Natural killer cell treated with Interleukin-12 subunit alpha and Interleukin-12 subunit beta and Interleukin-15 and Interleukin-18, amount 100 ng/mL, for 72 hours (primary cell): ENCODE results near the gene INTS11. TPM values are rescaled to one million over a fixed set of nuclear protein-coding genes. Genes with fewer than 3 reads are reported as not detected.
A peak's percentile ranks its signal among the peaks of the same experiment; 100 is the strongest.

Experiments
- ATAC-seq, 2 donors: fragments of 150-1000 bp; cut with Tn5 transposase in 1 of 2; sonication (Bioruptor Pico), chemical (Tn5 transposase) in 1 of 2; 2 replicates each; pipeline ENCODE4 v1.10.0; 2021
- DNase-seq: peaks from one replicate; pipeline ENCODE4 v3.0.0; 2022; ENCODE audit warnings: low spot score
- H3K27ac Mint-ChIP-seq, 2 donors: 1 replicate in 1 of 2; 2 replicates in 1 of 2; pipeline ENCODE4 v1.8.0; 2022; ENCODE audit warnings: mixed read lengths in 2 of 2, mild to moderate bottlenecking in 1 of 2, moderate library complexity in 1 of 2
- H3K27me3 Mint-ChIP-seq, 2 donors: 1 replicate in 1 of 2; 2 replicates in 1 of 2; pipeline ENCODE4 v1.8.0; 2022; ENCODE audit warnings: mixed read lengths in 2 of 2
- H3K36me3 Mint-ChIP-seq: one replicate; pipeline ENCODE4 v1.8.0; 2022; ENCODE audit warnings: mixed read lengths
- H3K4me1 Mint-ChIP-seq, 2 donors: 1 replicate in 1 of 2; 2 replicates in 1 of 2; pipeline ENCODE4 v1.8.0; 2022; ENCODE audit warnings: low read depth in 2 of 2, mixed read lengths in 2 of 2, mild to moderate bottlenecking in 1 of 2
- H3K4me3 Mint-ChIP-seq: one replicate; pipeline ENCODE4 v1.8.0; 2022; ENCODE audit warnings: mixed read lengths
- H3K9me3 Mint-ChIP-seq: 2 replicates; pipeline ENCODE4 v1.8.0; 2022; ENCODE audit warnings: mixed read lengths
- total RNA-seq, 2 donors: library from RNA; stranded (reverse); gene quantifications; one replicate each; pipeline ENCODE4 v1.2.3, GENCODE V29; 2022

Gene INTS11
- total RNA-seq, 2 donors from 2014 or later: 122 to 204 TPM

DNA sequence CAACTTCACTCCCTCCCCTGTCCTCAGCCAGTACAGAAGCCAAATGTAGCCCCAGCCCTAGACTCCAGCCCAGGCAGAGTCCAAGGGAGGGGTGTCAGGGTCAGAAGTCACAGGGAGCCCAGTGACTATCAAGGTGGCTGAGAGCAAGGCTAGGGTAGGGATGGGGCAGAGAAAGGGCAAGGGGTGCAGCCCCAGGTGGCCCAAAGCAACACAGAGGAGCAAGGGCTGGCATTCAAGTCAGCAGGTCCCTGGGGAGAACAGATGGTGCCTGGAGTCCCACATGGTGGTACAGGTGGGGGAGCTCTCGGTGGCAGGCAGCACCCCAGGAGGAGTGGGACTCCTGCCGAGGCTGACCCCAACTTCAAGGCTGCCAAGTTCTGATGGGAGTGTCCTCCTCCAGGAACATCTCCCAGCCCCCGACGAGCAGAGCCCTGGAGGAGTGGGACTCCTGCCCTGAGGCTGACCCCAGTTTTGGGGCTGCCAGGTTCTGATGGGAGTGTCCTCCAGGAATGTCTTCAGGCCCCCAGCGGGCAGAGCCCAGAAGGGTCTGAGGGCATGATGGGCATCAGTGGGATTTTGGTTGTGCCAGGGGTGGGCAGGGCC lies 28.4 kb upstream of the INTS11 start:
- DNase-seq: no peak
- ATAC-seq: no peak
- H3K36me3 Mint-ChIP-seq: no peaks in the 10 kb centered on the region
- H3K4me1 Mint-ChIP-seq: peaks cover 0 to 7% of the 10 kb centered on the region in 2 donors
- no peak overlapping the region for H3K27ac Mint-ChIP-seq
- H3K4me3 Mint-ChIP-seq: no peak overlapping the region
- H3K9me3 Mint-ChIP-seq: no peaks in the 10 kb centered on the region
- H3K27me3 Mint-ChIP-seq: peaks cover 0 to 8% of the 10 kb centered on the region in 2 donors

DNA sequence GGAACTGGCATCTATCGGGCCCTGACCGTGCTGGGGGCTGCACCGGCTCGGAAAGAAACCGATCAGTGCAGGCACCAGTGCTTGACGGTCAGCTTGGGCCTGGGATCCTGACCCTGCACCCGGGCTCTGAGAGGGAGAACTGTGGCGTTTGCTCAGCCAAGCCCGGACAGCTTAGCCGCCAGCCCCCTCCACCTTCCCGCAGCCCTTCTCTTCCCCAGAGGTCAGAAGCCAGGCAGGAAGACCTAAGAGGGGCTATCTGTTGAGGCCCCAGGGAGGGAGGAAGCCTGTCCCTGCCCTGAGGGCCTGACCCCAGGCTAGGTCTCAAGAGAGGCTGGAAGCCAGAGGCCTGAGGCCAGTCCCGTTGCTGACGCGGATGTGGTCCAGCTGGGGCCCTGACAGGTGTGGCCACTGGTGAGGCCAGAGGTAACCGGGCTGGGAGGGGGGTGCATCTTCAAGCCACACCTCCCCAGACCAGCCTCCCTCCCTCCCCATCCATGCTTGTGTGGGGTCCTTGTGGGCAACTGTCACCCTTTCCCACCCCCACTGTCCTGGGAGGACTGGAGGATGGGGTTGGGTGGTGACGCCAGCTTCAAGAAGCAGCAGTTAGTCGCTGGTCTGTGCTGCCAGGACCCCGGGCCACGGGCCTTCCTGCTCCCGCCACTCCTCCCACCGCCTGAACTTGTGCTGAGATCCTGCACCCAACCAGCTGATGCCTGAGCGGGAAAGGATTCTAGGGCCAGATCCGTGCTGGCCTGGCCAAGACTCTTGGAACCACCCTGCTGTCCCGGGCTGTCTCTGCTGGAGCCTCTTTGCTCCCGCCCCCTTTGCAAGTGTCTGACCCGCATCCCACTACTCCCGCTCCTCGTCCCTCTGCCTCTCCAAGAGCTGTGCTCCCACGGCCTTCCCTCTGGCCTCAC lies 27.3 kb upstream of the INTS11 start:
- ATAC-seq (no peak), DNase-seq (no peak)
- Mint-ChIP-seq H3K27me3 (peaks cover 0 to 6% of the 10 kb centered on the region in 2 donors), H3K4me3 (peak overlapping the region; percentile 62), H3K4me1 (peaks cover 0 to 12% of the 10 kb centered on the region in 2 donors), H3K9me3 (no peaks in the 10 kb centered on the region), H3K36me3 (no peaks in the 10 kb centered on the region), H3K27ac (peak overlapping the region; percentile 26 to 60)

DNA sequence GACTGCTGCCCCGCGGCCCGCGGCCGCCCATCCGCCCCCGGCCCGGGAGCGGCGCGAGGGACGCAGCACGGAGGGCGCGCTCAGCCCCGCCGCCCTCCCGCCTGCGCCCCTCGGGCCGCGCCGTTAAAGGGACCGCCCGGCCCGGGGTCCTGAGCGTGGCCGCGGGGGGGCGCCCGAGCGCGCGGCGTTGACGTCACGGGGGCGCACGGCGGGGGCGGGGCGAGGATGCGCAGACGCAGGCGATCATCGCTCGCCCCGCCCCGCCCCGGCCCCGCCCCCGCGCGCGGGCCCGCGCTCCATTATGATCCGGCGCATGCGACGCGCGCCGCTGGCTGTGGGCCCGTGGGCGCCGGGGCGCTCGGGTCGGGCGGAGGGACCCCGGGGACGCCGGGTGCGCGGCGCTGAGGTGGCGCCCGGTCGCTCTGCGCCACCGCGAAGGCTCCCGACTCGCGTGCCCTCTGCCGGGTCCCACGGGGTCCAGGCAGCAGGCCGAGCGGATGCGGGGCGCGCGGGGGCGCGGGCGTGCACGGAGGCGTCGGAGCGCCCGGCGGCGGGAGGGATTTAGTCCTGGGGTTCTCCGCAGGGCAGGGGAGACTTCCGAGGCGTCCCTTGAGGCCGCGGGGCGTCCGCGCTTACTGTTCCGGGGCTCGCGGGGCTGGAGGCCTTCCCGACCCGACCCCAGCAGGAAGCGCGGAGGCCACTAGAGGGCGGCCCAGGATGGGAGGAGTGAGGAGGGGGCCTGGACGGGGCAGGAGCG lies 25.0 kb upstream of the INTS11 start, which contains the start of gene DVL1:
Gene DVL1 (minus strand): TSS at position 163 of the 757 bp plus-strand sequence. CDS start 353 bp downstream, outside the sequence.
- Mint-ChIP-seq H3K4me3 (peak within 1 kb of the TSS; percentile 69), H3K36me3 (no peaks in the 10 kb centered on the region), H3K27me3 (peaks cover 0 to 6% of the 10 kb centered on the region in 2 donors), H3K4me1 (peaks cover 0 to 14% of the 10 kb centered on the region in 2 donors), H3K27ac (no peak within 1 kb of the TSS), H3K9me3 (no peaks in the 10 kb centered on the region)
- ATAC-seq: peak; percentile 88 to 91
- DNase-seq: peak; percentile 84

DNA sequence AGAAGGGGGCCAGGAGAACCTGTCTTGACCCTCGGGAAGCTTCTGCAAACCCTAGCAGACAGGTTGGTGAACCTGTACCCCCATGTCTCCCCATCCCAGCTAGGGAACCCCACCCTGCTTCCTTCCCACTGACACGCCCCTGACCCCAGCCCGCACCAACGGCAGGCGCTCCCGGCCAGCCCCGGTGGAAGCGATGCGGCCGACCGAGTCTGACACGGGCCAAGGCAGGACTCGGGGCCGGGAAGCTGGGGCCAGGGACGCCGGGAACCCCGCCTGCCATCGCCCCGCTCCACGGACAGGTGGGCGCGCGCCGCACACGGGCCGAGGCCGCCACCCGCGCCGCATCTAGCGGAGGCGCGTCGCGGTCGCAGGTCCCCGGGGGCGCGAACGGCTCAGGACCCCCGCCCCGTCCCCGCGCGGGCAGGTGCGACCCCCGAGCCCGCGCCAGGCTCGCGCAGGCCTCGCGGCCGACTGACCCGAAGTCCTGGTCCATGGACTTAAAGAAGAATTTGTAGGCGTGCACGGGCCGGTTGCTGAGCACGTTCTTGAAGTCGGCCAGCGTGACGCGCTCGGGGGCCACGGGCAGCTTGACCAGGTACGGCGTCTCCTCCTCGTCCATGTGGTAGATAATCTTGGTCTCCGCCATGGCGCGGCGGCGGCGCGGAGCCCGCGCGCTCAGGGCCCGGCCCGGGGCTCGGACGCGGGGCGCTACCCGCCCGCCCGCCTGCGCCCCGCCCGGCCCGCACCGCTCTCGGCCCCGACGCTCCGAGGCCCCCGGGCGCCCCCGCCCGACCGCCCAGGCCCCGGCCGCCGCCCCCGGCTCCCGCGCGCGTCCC lies 24.2 kb upstream of the INTS11 start:
- H3K27ac Mint-ChIP-seq: no peak overlapping the region
- no peak for DNase-seq

DNA sequence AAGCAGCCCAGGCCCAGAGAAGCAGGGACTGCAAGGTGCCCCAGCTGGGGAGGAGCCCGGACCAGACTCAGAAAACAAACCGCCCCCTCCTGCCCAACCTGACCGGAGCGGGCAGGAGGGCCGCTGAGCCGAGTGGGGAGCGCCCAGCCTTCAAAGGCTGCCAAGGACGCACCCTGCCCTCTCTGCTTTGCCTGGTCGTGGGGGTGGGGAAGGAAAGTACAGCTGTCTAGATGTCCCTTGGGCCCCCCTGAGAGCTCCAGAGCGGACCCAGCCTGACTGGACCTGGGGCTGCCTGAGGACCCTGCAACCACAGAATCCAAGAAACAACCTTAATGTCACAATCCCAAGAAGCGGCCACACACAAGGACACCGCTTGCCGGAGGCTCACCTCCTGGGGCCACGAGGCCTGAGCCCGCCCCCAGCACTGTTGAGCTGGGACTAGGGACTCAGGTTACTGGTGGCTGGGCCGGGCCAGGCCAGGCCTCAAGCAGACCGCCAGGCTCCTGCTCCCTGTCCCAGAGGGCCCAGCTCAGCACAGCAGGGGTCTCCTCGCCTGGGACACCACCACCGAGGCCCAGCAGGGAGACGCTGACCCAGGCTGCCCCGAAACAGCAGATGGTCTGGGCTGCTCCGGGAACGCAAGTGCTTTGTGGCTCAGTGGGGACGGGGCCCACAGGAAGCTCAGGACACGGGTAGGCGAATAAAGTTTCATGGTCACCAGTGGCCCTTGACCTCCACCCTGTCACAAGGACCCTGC lies 23.4 kb upstream of the INTS11 start:
- H3K27me3 Mint-ChIP-seq: peaks cover 0 to 3% of the 10 kb centered on the region in 2 donors
- peak overlapping the region; percentile 69 for H3K4me3 Mint-ChIP-seq
- ATAC-seq (no peak), DNase-seq (no peak)
- no peak overlapping the region for H3K27ac Mint-ChIP-seq
- peaks cover 0 to 13% of the 10 kb centered on the region in 2 donors for H3K4me1 Mint-ChIP-seq
- no peaks in the 10 kb centered on the region for H3K36me3 Mint-ChIP-seq
- H3K9me3 Mint-ChIP-seq: no peaks in the 10 kb centered on the region

More for the DNA sequence above, 24.2 kb upstream of the INTS11 start:
- peak; percentile 53 to 64 for ATAC-seq
- no peaks in the 10 kb centered on the region for H3K9me3 Mint-ChIP-seq
- H3K4me3 Mint-ChIP-seq: peak overlapping the region; percentile 69
- H3K36me3 Mint-ChIP-seq: no peaks in the 10 kb centered on the region
- H3K27me3 Mint-ChIP-seq: peaks cover 0 to 3% of the 10 kb centered on the region in 2 donors
- H3K4me1 Mint-ChIP-seq: peaks cover 0 to 11% of the 10 kb centered on the region in 2 donors

DNA sequence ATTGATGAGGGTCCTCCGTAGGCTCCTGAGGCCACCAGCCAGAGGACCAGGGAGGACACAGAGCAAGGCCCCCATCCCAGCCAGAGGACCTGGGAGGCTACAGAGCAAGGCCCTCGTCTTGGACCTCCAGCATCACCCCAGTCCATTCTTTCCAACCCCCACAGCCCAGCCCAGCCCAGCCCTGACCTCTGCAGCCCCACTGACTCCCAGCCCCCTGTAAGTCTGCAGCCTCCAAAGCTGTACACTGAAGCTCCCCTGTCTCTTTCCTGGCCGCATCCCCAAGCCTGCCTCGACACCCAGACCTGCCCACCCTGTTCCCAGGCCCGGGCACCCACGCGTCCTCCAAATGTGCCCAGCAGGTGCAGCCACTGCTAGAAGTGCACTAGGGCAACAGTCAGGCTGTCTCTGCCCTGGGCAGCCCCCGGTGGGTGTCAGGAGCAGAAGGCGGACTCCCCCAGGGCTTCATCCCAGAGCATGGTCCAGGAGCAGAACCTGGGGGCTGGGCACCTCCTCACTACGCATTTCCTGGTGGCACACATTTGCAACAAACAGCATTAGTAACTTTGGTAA lies 22.7 kb upstream of the INTS11 start:
- ATAC-seq: no peak
- Mint-ChIP-seq H3K4me3 (peak overlapping the region; percentile 69), H3K27me3 (no peaks in the 10 kb centered on the region), H3K4me1 (peaks cover 0 to 10% of the 10 kb centered on the region in 2 donors), H3K27ac (peak overlapping the region in 1 of 2 donors; percentile 35), H3K36me3 (no peaks in the 10 kb centered on the region), H3K9me3 (no peaks in the 10 kb centered on the region)
- DNase-seq: no peak

DNA sequence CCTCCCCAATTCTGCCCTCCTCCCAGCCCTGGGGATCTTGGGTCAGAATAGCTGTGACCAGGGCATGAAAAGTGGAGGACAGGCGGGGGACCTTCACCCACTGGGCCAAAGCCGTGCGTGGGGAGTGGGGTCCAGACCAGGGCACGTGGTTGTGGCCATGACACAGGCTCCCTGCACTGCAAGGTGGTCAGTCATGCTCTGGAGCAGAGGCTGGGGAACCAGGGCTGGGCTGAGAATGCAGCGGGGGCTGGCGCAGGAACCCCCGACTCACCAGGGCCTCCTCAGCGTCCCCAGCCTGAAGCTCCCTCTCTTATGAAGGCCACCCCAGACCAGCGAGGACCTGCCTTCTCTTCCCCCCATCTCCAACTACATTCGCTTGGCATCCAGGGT lies 22.0 kb upstream of the INTS11 start:
- H3K36me3 Mint-ChIP-seq: no peaks in the 10 kb centered on the region
- ATAC-seq (no peak), DNase-seq (no peak)
- no peaks in the 10 kb centered on the region for H3K9me3 Mint-ChIP-seq
- H3K27ac Mint-ChIP-seq: peak overlapping the region in 1 of 2 donors; percentile 35
- peaks cover 0 to 8% of the 10 kb centered on the region in 2 donors for H3K4me1 Mint-ChIP-seq
- H3K4me3 Mint-ChIP-seq: no peak overlapping the region
- no peaks in the 10 kb centered on the region for H3K27me3 Mint-ChIP-seq

DNA sequence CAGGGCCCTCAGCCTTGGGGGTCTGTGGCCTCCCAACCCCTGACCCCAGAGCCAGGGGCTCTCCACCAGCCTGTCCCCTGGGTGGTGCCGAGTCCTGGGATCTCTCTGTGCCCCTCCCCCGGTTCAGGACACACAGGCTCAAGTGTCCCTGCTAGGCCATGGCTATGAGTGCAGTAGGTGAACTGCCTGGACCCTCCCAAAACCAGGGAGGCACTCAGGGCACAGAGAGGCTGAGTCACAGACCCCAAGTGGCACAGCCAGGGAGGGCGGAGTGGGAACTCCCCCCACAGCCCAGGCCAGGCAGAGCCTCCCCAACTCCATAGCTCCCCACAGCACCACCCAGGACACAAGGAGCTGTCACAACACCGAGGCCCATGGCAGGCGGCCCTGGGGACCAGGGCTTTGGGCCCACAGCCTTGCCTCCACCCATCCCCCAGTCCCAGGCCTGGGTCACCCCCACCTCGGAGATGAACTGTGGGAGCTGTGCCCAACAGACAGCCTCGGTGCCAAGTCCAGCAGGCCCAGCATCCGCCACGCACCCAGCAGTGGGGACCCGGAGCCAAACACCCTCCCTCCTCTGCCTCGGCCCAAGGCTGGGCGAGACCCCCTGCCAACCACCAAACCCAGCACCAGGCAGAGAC lies 21.5 kb upstream of the INTS11 start:
- DNase-seq (no peak), ATAC-seq (no peak)
- Mint-ChIP-seq H3K36me3 (no peaks in the 10 kb centered on the region), H3K9me3 (no peaks in the 10 kb centered on the region), H3K4me1 (peaks cover 0 to 12% of the 10 kb centered on the region in 2 donors), H3K27me3 (no peaks in the 10 kb centered on the region), H3K4me3 (no peak overlapping the region), H3K27ac (no peak overlapping the region)

DNA sequence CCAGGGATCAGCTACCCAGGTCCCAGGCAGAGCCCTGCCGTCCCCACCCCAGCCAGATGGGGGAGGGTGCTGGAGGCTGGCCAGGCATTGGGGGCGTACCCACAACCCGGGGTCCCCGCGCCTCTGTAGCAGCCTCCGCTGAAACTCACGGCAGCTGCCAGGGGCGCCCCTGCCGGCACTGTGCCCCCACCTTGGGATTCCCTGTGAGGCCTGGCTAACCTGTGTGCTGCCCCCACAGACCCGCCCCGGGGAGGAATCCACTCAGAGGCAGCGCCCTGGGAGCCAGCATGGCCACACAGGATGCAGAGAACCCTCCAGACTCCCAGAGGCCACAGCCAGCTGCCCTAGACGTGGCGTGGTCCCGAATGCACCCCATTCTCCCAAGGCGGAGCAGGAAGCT lies 20.9 kb upstream of the INTS11 start:
- no peak for ATAC-seq
- Mint-ChIP-seq H3K9me3 (no peaks in the 10 kb centered on the region), H3K4me3 (no peak overlapping the region)

DNA sequence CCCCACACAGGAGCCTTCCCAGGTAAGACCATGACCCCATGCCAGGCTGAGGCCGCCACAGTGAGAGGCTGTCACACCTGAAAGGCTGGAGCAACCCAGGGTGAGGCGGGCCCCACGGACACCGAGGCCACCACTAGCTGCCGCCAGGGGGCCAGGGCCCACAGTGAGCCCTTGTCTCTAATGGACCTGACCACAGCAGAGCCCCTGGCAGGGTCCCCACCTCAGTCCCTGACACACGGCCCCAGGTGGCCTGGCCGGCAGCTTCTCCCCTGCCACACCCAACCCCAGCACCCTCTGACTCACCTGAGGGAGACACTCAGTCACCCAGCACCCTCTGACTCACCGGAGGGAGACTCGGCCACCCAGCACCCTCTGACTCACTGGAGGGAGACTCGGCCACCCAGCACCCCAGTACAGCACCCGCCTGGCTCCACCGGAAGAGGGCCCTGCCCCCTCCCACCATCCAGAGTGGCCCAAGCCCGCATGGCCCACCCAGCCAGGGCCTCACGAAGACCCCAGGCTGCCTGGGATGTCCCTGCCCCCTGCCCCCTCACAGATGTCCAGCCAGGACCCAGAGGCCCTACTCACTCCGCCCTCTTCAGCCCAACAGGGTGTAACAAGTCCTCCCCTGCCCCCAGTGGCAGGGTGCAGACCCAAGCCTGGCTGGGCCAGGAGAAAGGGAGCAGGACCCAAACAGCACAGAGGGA lies 20.3 kb upstream of the INTS11 start:
- no peak overlapping the region for H3K4me3 Mint-ChIP-seq
- H3K27ac Mint-ChIP-seq: no peak overlapping the region
- ATAC-seq (no peak), DNase-seq (no peak)
- no peaks in the 10 kb centered on the region for H3K9me3 Mint-ChIP-seq
- H3K4me1 Mint-ChIP-seq: peaks cover 0 to 13% of the 10 kb centered on the region in 2 donors
- H3K36me3 Mint-ChIP-seq: no peaks in the 10 kb centered on the region
- no peaks in the 10 kb centered on the region for H3K27me3 Mint-ChIP-seq

More for the DNA sequence above, 20.9 kb upstream of the INTS11 start:
- H3K4me1 Mint-ChIP-seq: peaks cover 0 to 13% of the 10 kb centered on the region in 2 donors
- no peaks in the 10 kb centered on the region for H3K36me3 Mint-ChIP-seq
- no peak for DNase-seq
- no peaks in the 10 kb centered on the region for H3K27me3 Mint-ChIP-seq
- no peak overlapping the region for H3K27ac Mint-ChIP-seq

DNA sequence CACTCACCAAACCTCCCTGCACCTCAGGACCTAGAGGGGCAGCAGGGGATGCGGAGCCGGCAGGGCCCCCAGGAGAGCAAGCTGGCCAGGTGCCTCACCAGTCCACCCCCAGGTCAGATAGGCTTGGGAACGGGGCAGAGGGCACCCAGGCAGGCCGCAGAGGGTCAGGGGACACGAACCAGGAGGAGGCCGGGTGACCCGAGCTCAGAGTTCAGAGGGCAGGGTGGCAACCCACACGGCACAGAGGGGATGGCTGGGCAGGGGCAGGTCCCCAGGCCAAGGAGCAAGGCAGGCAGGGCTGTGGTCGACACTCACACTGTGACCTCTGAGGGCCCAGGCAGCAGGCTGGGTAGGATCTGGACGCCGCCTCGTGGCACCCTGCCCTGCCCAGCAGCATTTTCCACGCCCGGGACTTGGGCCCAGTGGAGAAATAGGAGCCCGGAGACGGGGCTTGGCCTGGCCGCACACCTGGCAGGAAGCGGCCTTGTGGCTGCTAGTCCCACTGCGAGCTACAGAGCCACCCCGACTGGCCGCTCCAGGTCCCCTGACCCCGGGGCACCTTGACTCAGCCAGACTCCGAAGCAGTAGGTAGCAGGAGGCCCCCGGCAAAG lies 19.5 kb upstream of the INTS11 start:
- Mint-ChIP-seq H3K4me1 (peaks cover 0 to 15% of the 10 kb centered on the region in 2 donors), H3K27me3 (no peaks in the 10 kb centered on the region), H3K36me3 (no peaks in the 10 kb centered on the region), H3K27ac (no peak overlapping the region), H3K4me3 (no peak overlapping the region), H3K9me3 (no peaks in the 10 kb centered on the region)
- no peak for DNase-seq
- ATAC-seq: no peak
